ENCODE results near the gene FXN. TPM values are rescaled to one million over a fixed set of nuclear protein-coding genes. Genes with fewer than 3 reads are reported as not detected.

FXN gene
- total and polyA plus RNA-seq, 2 experiments from 2014 or later = 12.2 to 31.5 TPM

DNA sequence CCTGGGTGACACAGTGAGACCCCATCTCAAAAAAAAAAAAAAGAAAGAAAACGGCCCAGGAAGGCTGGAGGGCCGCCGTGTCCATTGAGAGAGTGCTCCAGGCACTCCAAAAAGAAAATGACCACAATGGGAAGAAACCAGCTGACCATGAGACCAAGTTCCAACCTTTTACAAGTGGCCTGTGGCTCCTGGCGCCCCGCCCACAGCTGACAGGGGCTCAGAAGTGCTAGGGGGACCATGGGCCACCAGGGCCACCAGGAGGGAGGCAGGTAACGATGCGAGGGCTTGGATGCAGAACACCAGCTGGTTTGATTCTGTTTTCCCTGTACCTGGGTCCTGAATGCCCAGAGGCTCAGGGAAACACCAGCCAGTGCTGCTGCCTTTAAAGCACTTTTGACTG, 34.6 kb downstream of the FXN start:
- no peak overlapping the region for H3K4me3 ChIP-seq
- H3K36me3 ChIP-seq (replicated peaks; ENCODE audit: insufficient read depth, low read depth) = no peaks in the 10 kb centered on the region
- no peak for DNase-seq (ENCODE audit: low spot score)
- TF ChIP-seq CTCF (IDR thresholded peaks at IDR 0.05; ENCODE audit: poor library complexity) (no peak), EZH2phosphoT487 (IDR thresholded peaks at IDR 0.05; ENCODE audit: low read depth, severe bottlenecking, unreplicated experiment) (no peak), EZH2 (IDR thresholded peaks at IDR 0.05; ENCODE audit: borderline replicate concordance) (no peak)
- no peak overlapping the region for H2AFZ ChIP-seq
- no peaks in the 10 kb centered on the region for H3K9me2 ChIP-seq (replicated peaks; ENCODE audit: insufficient read depth)
- H3K4me1 ChIP-seq (ENCODE audit: insufficient read depth) = no peaks in the 10 kb centered on the region
- no peaks in the 10 kb centered on the region for H3K9me3 ChIP-seq (ENCODE audit: low read depth)
- no peaks in the 10 kb centered on the region for H3K27me3 ChIP-seq
- no peak overlapping the region for H3K4me2 ChIP-seq
- no peaks in the 10 kb centered on the region for H4K20me1 ChIP-seq (ENCODE audit: insufficient read depth, poor library complexity, severe bottlenecking)
- H3K27ac ChIP-seq = no peak overlapping the region
- 91% methylated on average over 7 of the region's 7 CpGs for WGBS (ENCODE audit: low lambda C conversion rate, missing lambda C conversion rate)
- no peaks in the 10 kb centered on the region for H3K79me2 ChIP-seq

- Histone ChIP-seq H3K27ac (no peak overlapping the region), H3K4me3 (no peak overlapping the region), H3K79me2 (no peaks in the 10 kb centered on the region), H2AFZ (no peak overlapping the region), H4K20me1 (ENCODE audit: insufficient read depth, poor library complexity, severe bottlenecking) (no peaks in the 10 kb centered on the region), H3K9me2 (replicated peaks; ENCODE audit: insufficient read depth) (no peaks in the 10 kb centered on the region), H3K9me3 (ENCODE audit: low read depth) (no peaks in the 10 kb centered on the region), H3K4me1 (ENCODE audit: insufficient read depth) (no peaks in the 10 kb centered on the region), H3K4me2 (no peak overlapping the region), H3K36me3 (replicated peaks; ENCODE audit: insufficient read depth, low read depth) (no peaks in the 10 kb centered on the region), H3K27me3 (no peaks in the 10 kb centered on the region)
- TF ChIP-seq EZH2 (IDR thresholded peaks at IDR 0.05; ENCODE audit: borderline replicate concordance) = no peak
- no peak for TF ChIP-seq CTCF (IDR thresholded peaks at IDR 0.05; ENCODE audit: poor library complexity)
- no peak for TF ChIP-seq EZH2phosphoT487 (IDR thresholded peaks at IDR 0.05; ENCODE audit: low read depth, severe bottlenecking, unreplicated experiment)
- 86% methylated on average over 3 of the region's 3 CpGs for WGBS (ENCODE audit: low lambda C conversion rate, missing lambda C conversion rate)
- no peak for DNase-seq (ENCODE audit: low spot score)
These were observed 35.5 kb downstream of the FXN start for GRCh38 chr9:69071059-69071458.

DNA sequence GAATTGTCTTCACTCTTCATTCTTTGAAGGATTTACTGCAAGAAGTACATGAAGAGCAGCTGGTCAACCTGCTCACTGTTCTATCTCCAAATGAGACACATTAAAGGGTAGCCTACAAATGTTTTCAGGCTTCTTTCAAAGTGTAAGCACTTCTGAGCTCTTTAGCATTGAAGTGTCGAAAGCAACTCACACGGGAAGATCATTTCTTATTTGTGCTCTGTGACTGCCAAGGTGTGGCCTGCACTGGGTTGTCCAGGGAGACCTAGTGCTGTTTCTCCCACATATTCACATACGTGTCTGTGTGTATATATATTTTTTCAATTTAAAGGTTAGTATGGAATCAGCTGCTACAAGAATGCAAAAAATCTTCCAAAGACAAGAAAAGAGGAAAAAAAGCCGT, 37.6 kb downstream of the FXN start:
- no peaks in the 10 kb centered on the region for H4K20me1 ChIP-seq (ENCODE audit: insufficient read depth, poor library complexity, severe bottlenecking)
- no peak overlapping the region for H3K4me3 ChIP-seq
- no peaks in the 10 kb centered on the region for H3K9me2 ChIP-seq (replicated peaks; ENCODE audit: insufficient read depth)
- TF ChIP-seq EZH2 (IDR thresholded peaks at IDR 0.05; ENCODE audit: borderline replicate concordance) (no peak), EZH2phosphoT487 (IDR thresholded peaks at IDR 0.05; ENCODE audit: low read depth, severe bottlenecking, unreplicated experiment) (no peak), CTCF (IDR thresholded peaks at IDR 0.05; ENCODE audit: poor library complexity) (no peak)
- H3K9me3 ChIP-seq (ENCODE audit: low read depth) = no peaks in the 10 kb centered on the region
- no peak for DNase-seq (ENCODE audit: low spot score)
- no peak overlapping the region for H2AFZ ChIP-seq
- no peaks in the 10 kb centered on the region for H3K4me1 ChIP-seq (ENCODE audit: insufficient read depth)
- no peaks in the 10 kb centered on the region for H3K79me2 ChIP-seq
- H3K36me3 ChIP-seq (replicated peaks; ENCODE audit: insufficient read depth, low read depth) = no peaks in the 10 kb centered on the region
- no peaks in the 10 kb centered on the region for H3K27me3 ChIP-seq
- 86% methylated on average over 4 of the region's 4 CpGs for WGBS (ENCODE audit: low lambda C conversion rate, missing lambda C conversion rate)
- no peak overlapping the region for H3K4me2 ChIP-seq
- no peak overlapping the region for H3K27ac ChIP-seq

GRCh38 chr9:69074801-69075200, 39.2 kb downstream of the FXN start:
- no peak for DNase-seq (ENCODE audit: low spot score)
- H3K4me1 ChIP-seq (ENCODE audit: insufficient read depth) = no peaks in the 10 kb centered on the region
- no peak overlapping the region for H3K4me2 ChIP-seq
- no peak overlapping the region for H3K27ac ChIP-seq
- H2AFZ ChIP-seq = no peak overlapping the region
- TF ChIP-seq CTCF (IDR thresholded peaks at IDR 0.05; ENCODE audit: poor library complexity) (no peak), EZH2phosphoT487 (IDR thresholded peaks at IDR 0.05; ENCODE audit: low read depth, severe bottlenecking, unreplicated experiment) (no peak), EZH2 (IDR thresholded peaks at IDR 0.05; ENCODE audit: borderline replicate concordance) (no peak)
- H4K20me1 ChIP-seq (ENCODE audit: insufficient read depth, poor library complexity, severe bottlenecking) = no peaks in the 10 kb centered on the region
- H3K79me2 ChIP-seq = no peaks in the 10 kb centered on the region
- no peak overlapping the region for H3K4me3 ChIP-seq
- no peaks in the 10 kb centered on the region for H3K9me3 ChIP-seq (ENCODE audit: low read depth)
- no peaks in the 10 kb centered on the region for H3K9me2 ChIP-seq (replicated peaks; ENCODE audit: insufficient read depth)
- H3K36me3 ChIP-seq (replicated peaks; ENCODE audit: insufficient read depth, low read depth) = no peaks in the 10 kb centered on the region
- no peaks in the 10 kb centered on the region for H3K27me3 ChIP-seq
- 96% methylated on average over 2 of the region's 2 CpGs for WGBS (ENCODE audit: low lambda C conversion rate, missing lambda C conversion rate)

Data from hepatocyte (in vitro differentiated cells).